NCI-H2171 (cell line): ENCODE results near the gene ZNF22.

Experiments
- DNase-seq: peaks from one replicate; lab custom pipeline; 2025; lab: John Stamatoyannopoulos, UW

Gene ZNF22

GRCh38 chr10:45000752-45001380, at the start of gene ZNF22:
Gene ZNF22, plus strand, starts transcription at chr10:45000923. Its CDS starts 2,446 bp downstream, at chr10:45003369.
- peak; percentile 41 for DNase-seq

- DNase-seq: no peak
Measured at GRCh38 chr10:44951576-44952226, 49.0 kb upstream of the ZNF22 start.

- DNase-seq: no peak
Measured at GRCh38 chr10:44952779-44953231, 47.9 kb upstream of the ZNF22 start.

- DNase-seq: no peak
Measured at GRCh38 chr10:44954042-44954441, 46.7 kb upstream of the ZNF22 start.

GRCh38 chr10:44954962-44955361, 45.8 kb upstream of the ZNF22 start:
- DNase-seq: no peak

GRCh38 chr10:44955413-44956070, 45.2 kb upstream of the ZNF22 start:
- no peak for DNase-seq

GRCh38 chr10:44956226-44956625, 44.5 kb upstream of the ZNF22 start:
- no peak for DNase-seq

GRCh38 chr10:44956717-44957706, 43.7 kb upstream of the ZNF22 start:
- no peak for DNase-seq

GRCh38 chr10:44958196-44958897, 42.4 kb upstream of the ZNF22 start:
- no peak for DNase-seq

- DNase-seq: no peak
Measured at GRCh38 chr10:44958898-44959246, 41.9 kb upstream of the ZNF22 start.

GRCh38 chr10:44959247-44960087, 41.3 kb upstream of the ZNF22 start, which contains the start of gene RASSF4:
Gene RASSF4, plus strand, starts transcription at chr10:44959802. Its CDS starts 10,401 bp downstream, at chr10:44970203.
- DNase-seq: peak; percentile 72

GRCh38 chr10:44960088-44960460, 40.6 kb upstream of the ZNF22 start:
- no peak for DNase-seq

GRCh38 chr10:44960482-44961229, 40.1 kb upstream of the ZNF22 start:
- DNase-seq: no peak

- no peak for DNase-seq
Measured at GRCh38 chr10:44961230-44961571, 39.5 kb upstream of the ZNF22 start.

GRCh38 chr10:44961931-44962750, 38.6 kb upstream of the ZNF22 start:
- no peak for DNase-seq

- no peak for DNase-seq
Measured at GRCh38 chr10:44962870-44963738, 37.6 kb upstream of the ZNF22 start.

GRCh38 chr10:44963772-44964633, 36.7 kb upstream of the ZNF22 start:
- peak; percentile 38 for DNase-seq
